PC-3 (cell line): ENCODE measurements around the gene POU4F1. TPM values are rescaled to one million over a fixed set of nuclear protein-coding genes. Genes with fewer than 3 reads are reported as not detected.

Experiments
- ATAC-seq: fragments of 200-7000 bp; cut with Tn5 transposase; 2 replicates; pipeline ENCODE4 v1.9.1; 2020; ENCODE audit warnings: mild to moderate bottlenecking, moderate library complexity
- BruUV-seq: library from RNA; stranded (reverse); fragments of 400-500 nt; replicated peaks from 2 replicates; lab custom pipeline; 2021; lab: Mats Ljungman, UMichigan
- CTCF ChIA-PET: fragments of 300-600 bp; sonication (Branson Sonifier 250); formaldehyde crosslinking; loops from one replicate; lab custom pipeline; 2022; ENCODE audit warnings: antibody characterized with exemption; lab: Charles Lee
- POLR2A ChIA-PET: fragments of 300-600 bp; sonication (Branson Sonifier 250); formaldehyde crosslinking; loops from one replicate; lab custom pipeline; 2022; ENCODE audit warnings: antibody characterized with exemption; ENCODE audit not compliant: unreplicated experiment; lab: Charles Lee
- DNase-seq: peaks from one replicate; pipeline ENCODE4 v3.0.0-alpha.2; 2015
- H2AFZ ChIP-seq: fragments of 300-600 bp; sonication (generic); 2 replicates; pipeline ENCODE4 v1.6.0; 2016; ENCODE audit warnings: antibody characterized with exemption, low read length
- H3F3A ChIP-seq: fragments of 300-600 bp; sonication (generic); one replicate; pipeline ENCODE4 v1.6.0; 2017; ENCODE audit warnings: antibody characterized with exemption, low read length, control low read depth, mild to moderate bottlenecking; ENCODE audit not compliant: unreplicated experiment
- H3K27ac ChIP-seq: fragments of 300-600 bp; sonication (generic); 2 replicates; pipeline ENCODE4 v1.5.1; 2016; ENCODE audit warnings: mild to moderate bottlenecking, low read length
- H3K27me3 ChIP-seq: fragments of 300-600 bp; sonication (generic); 2 replicates; pipeline ENCODE4 v1.6.1; 2016; ENCODE audit warnings: low read length, mixed read lengths
- H3K36me3 ChIP-seq: fragments of 300-600 bp; sonication (generic); 2 replicates; pipeline ENCODE4 v1.6.1; 2016; ENCODE audit warnings: low read depth, mixed run types, low read length, mixed read lengths
- H3K4me1 ChIP-seq: fragments of 300-600 bp; sonication (generic); 2 replicates; pipeline ENCODE4 v1.5.1; 2016; ENCODE audit warnings: low read length; ENCODE audit not compliant: insufficient read depth
- H3K4me2 ChIP-seq: fragments of 300-600 bp; sonication (generic); 2 replicates; pipeline ENCODE4 v1.6.0; 2016; ENCODE audit warnings: low read length
- H3K4me3 ChIP-seq: fragments of 300-600 bp; sonication (generic); 2 replicates; pipeline ENCODE4 v1.5.1; 2016; ENCODE audit warnings: mild to moderate bottlenecking, low read length, mixed read lengths
- H3K79me2 ChIP-seq: fragments of 300-600 bp; sonication (generic); 2 replicates; pipeline ENCODE4 v1.6.1; 2017; ENCODE audit warnings: low read length, mixed read lengths
- H3K9ac ChIP-seq: fragments of 300-600 bp; sonication (generic); 2 replicates; pipeline ENCODE4 v1.6.0; 2016; ENCODE audit warnings: mild to moderate bottlenecking, low read length
- H3K9me2 ChIP-seq: fragments of 300-600 bp; sonication (generic); replicated peaks from 2 replicates; pipeline ENCODE4 v1.6.1; 2016; ENCODE audit warnings: mixed run types, low read length, mixed read lengths
- H3K9me3 ChIP-seq: fragments of 300-600 bp; sonication (generic); 2 replicates; pipeline ENCODE4 v1.6.1; 2016; ENCODE audit warnings: low read length, mixed read lengths
- H4K20me1 ChIP-seq: fragments of 300-600 bp; sonication (generic); 2 replicates; pipeline ENCODE4 v1.6.1; 2016; ENCODE audit warnings: low read length, mixed read lengths
- EZH2 ChIP-seq: fragments of 300-600 bp; sonication (generic); IDR thresholded peaks from one replicate; pipeline ENCODE4 v1.6.1; 2017; ENCODE audit warnings: antibody characterized with exemption, mild to moderate bottlenecking, low read length; ENCODE audit not compliant: unreplicated experiment
- EZH2phosphoT487 ChIP-seq: fragments of 300-600 bp; sonication (generic); IDR thresholded peaks from 2 replicates; pipeline ENCODE4 v1.6.1; 2018; ENCODE audit warnings: mild to moderate bottlenecking, antibody characterized with exemption, low read length, borderline replicate concordance
- intact Hi-C: fragments of 100-400 bp; cut with micrococcal nuclease; formaldehyde crosslinking; loops from 2 replicates; pipeline ENCODE4 v1.9.0; 2023
- total RNA-seq: library from RNA; depleted of rRNA; stranded (reverse); fragments of >200 nt; gene quantifications from 2 replicates; pipeline ENCODE4 v1.2.3, GENCODE V29; 2014
- TF ChIP-seq, protein P1 (sequence below): fragments of 300-600 bp; sonication (generic); conservative IDR thresholded peaks from 2 replicates; pipeline ENCODE4 v1.5.1; 2017; ENCODE audit warnings: antibody characterized with exemption, low read depth, mild to moderate bottlenecking, low read length

Gene POU4F1
- total RNA-seq, 1 experiment from 2014 or later, result not detected

DNA sequence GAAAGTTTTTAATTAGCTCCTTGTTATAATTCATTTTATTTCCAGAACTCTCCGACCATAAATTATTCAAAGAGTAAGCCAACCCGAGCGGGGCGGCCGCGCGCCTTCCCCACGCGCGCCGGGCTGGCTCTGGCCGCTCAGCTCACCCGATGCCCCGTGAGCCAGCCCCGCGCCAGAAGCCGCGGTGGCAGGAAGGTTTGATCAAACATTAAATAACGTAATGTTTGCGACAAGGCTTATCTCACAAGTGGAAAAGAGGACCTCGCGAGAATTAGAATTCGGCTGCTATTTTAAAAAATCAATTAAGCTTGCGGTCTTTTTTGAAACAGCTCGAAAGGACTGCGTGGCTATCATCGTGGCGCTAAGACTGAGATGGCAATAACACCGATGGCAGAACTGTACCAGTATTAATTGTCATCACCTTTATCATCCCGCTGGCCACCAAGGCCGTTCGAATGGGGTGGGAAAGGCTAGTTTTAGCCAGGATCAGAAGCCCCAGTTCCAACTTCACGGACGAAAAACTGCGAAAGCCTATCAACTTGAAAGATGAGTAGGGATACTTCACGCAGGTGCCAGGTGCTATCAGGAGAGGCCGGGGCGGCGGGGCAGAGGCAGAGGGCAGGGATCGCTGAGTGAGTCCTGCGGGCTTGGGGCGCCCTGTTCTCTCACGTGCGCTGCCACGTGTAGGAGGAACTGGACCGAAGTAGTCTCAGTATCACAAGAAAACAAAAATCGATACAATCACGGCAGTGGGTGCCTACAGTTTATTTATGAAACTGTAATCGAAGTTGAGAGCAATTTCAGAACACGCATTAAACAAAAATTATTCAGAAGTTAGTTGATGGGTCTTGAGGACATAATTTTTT, 6.4 kb downstream of the POU4F1 start:
- Histone ChIP-seq H3K4me1 (no peaks in the 10 kb centered on the region), H3F3A (no peaks in the 10 kb centered on the region), H4K20me1 (no peaks in the 10 kb centered on the region), H3K9ac (no peak overlapping the region), H3K9me3 (no peaks in the 10 kb centered on the region), H2AFZ (no peak overlapping the region), H3K27me3 (peaks cover 81% of the 10 kb centered on the region), H3K36me3 (no peaks in the 10 kb centered on the region), H3K4me3 (no peak overlapping the region), H3K4me2 (no peak overlapping the region), H3K79me2 (no peaks in the 10 kb centered on the region), H3K9me2 (no peaks in the 10 kb centered on the region), H3K27ac (no peak overlapping the region)
- TF ChIP-seq, protein P1, sequence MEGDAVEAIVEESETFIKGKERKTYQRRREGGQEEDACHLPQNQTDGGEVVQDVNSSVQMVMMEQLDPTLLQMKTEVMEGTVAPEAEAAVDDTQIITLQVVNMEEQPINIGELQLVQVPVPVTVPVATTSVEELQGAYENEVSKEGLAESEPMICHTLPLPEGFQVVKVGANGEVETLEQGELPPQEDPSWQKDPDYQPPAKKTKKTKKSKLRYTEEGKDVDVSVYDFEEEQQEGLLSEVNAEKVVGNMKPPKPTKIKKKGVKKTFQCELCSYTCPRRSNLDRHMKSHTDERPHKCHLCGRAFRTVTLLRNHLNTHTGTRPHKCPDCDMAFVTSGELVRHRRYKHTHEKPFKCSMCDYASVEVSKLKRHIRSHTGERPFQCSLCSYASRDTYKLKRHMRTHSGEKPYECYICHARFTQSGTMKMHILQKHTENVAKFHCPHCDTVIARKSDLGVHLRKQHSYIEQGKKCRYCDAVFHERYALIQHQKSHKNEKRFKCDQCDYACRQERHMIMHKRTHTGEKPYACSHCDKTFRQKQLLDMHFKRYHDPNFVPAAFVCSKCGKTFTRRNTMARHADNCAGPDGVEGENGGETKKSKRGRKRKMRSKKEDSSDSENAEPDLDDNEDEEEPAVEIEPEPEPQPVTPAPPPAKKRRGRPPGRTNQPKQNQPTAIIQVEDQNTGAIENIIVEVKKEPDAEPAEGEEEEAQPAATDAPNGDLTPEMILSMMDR, result no peak
- TF ChIP-seq EZH2phosphoT487, result no peak
- TF ChIP-seq EZH2, result no peak
- CTCF ChIA-PET, result no interaction called here
- ATAC-seq (no peak), DNase-seq (no peak)
- intact Hi-C loops, result loop anchor here (10.0 kb wide), 1 partner anchor 148 kb away; no protein-coding TSS in a partner anchor
- POLR2A ChIA-PET, result no interaction called here
- no TSS peak for BruUV-seq

DNA sequence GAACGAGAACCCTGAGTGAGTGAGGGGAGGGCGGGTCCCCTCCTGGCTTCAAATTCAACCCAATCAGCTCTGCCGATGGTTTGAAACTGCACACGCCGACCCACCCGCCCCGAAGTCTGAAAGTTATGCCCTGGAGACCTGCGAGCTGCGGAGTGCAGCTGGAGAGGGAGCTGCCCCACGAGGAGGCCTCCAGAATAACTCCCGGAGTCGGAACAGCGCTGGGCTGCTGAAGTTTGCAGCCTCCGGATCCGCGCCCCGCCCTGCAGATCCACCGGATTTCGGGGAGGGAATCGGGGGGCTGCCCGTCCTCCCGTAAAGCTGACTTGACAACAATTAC, 7.0 kb downstream of the POU4F1 start:
- Histone ChIP-seq H3K36me3 (no peaks in the 10 kb centered on the region), H3K9me2 (no peaks in the 10 kb centered on the region), H3K79me2 (no peaks in the 10 kb centered on the region), H3K27ac (no peak overlapping the region), H3K27me3 (peaks cover 85% of the 10 kb centered on the region), H4K20me1 (no peaks in the 10 kb centered on the region), H3K4me1 (no peaks in the 10 kb centered on the region), H2AFZ (no peak overlapping the region), H3K4me2 (no peak overlapping the region), H3K4me3 (no peak overlapping the region), H3K9me3 (no peaks in the 10 kb centered on the region), H3F3A (no peaks in the 10 kb centered on the region), H3K9ac (no peak overlapping the region)
- ATAC-seq (no peak), DNase-seq (no peak)
- ChIA-PET POLR2A (no interaction called here), CTCF (no interaction called here)
- no peak for TF ChIP-seq EZH2
- TF ChIP-seq, protein P1, result no peak
- TF ChIP-seq EZH2phosphoT487, result no peak
- no TSS peak for BruUV-seq
- intact Hi-C loops, result loop anchor here (10.0 kb wide), 1 partner anchor 148 kb away; no protein-coding TSS in a partner anchor
